Fibroblast of mammary gland (primary cell): ENCODE measurements around the gene ETHE1.

Experiments used
- DNase-seq: peaks from one replicate; pipeline ENCODE4 v3.0.0-alpha.2; 2010; ENCODE audit warnings: low read depth
- H3K4me3 ChIP-seq: 2 replicates; pipeline ENCODE4 v1.5.1; 2011; ENCODE audit warnings: low read depth, mild to moderate bottlenecking, low read length, moderate library complexity; ENCODE audit not compliant: control insufficient read depth
- TF ChIP-seq, protein P1 (sequence below): conservative IDR thresholded peaks from 2 replicates; pipeline ENCODE4 v1.5.1; 2011; ENCODE audit warnings: low read depth, low read length, inconsistent platforms; ENCODE audit not compliant: control insufficient read depth, insufficient read depth

ETHE1 gene

DNA sequence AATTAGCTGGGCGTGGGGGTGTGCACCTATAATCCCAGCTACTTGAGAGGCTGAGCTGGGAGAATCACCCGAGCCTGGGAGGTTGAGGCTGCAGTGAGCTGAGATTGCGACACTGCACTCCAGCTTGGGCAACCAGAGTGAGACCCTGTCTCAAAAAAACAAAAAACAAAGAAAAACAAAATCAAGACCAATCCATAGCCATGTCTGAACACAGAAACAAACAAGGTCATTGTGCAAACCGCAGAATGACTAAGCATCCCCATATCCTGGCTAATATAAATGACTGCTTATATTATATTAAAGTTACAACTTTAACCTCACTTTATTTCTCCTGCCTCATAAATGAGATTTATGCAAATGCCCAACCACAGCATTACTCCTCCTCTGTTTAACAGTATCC lies 59.3 kb downstream of the ETHE1 start:
- H3K4me3 ChIP-seq = no peak overlapping the region
- peak; percentile 62 for DNase-seq
- TF ChIP-seq, protein P1, sequence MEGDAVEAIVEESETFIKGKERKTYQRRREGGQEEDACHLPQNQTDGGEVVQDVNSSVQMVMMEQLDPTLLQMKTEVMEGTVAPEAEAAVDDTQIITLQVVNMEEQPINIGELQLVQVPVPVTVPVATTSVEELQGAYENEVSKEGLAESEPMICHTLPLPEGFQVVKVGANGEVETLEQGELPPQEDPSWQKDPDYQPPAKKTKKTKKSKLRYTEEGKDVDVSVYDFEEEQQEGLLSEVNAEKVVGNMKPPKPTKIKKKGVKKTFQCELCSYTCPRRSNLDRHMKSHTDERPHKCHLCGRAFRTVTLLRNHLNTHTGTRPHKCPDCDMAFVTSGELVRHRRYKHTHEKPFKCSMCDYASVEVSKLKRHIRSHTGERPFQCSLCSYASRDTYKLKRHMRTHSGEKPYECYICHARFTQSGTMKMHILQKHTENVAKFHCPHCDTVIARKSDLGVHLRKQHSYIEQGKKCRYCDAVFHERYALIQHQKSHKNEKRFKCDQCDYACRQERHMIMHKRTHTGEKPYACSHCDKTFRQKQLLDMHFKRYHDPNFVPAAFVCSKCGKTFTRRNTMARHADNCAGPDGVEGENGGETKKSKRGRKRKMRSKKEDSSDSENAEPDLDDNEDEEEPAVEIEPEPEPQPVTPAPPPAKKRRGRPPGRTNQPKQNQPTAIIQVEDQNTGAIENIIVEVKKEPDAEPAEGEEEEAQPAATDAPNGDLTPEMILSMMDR = no peak

DNA sequence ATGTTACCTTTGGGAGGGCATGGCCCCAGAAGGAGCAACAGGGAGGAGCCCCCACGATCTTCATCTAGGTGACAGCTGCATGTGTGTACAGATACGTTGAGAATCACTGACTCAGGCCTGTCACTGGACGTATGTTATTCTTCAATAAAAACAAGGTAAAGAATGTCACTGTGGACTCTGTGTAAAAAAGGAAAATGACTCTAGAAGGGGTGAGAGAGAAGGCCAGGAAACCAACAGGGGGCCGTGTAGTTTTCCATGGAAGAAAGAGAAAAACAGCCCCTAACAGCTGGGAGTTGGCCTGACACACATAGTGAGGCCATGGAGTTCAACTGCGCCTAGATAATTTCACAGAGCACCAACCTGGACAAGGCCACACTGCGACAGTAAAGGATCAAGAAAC lies 59.7 kb downstream of the ETHE1 start:
- DNase-seq = no peak
- TF ChIP-seq, protein P1 = no peak
- no peak overlapping the region for H3K4me3 ChIP-seq

DNA sequence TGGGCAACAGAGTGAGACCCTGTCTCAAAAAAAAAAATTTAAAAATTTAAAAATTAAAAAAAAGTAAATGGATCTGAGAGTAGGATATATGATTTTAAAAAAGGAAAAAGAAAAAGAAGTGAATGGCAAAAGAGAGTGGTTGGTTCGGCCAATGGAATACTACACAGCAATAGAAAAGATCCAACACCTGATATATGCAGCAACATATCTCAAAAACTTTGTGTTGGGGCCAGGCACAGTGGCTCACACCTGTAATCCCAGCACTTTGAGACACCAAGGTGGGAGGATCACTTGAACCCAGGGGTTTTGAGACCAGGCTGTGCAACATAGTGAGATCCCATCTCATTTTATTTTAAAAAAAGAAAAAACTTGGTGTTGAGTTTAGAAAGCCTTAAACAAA lies 60.2 kb downstream of the ETHE1 start:
- DNase-seq = no peak
- H3K4me3 ChIP-seq = no peak overlapping the region
- TF ChIP-seq, protein P1 = no peak

DNA sequence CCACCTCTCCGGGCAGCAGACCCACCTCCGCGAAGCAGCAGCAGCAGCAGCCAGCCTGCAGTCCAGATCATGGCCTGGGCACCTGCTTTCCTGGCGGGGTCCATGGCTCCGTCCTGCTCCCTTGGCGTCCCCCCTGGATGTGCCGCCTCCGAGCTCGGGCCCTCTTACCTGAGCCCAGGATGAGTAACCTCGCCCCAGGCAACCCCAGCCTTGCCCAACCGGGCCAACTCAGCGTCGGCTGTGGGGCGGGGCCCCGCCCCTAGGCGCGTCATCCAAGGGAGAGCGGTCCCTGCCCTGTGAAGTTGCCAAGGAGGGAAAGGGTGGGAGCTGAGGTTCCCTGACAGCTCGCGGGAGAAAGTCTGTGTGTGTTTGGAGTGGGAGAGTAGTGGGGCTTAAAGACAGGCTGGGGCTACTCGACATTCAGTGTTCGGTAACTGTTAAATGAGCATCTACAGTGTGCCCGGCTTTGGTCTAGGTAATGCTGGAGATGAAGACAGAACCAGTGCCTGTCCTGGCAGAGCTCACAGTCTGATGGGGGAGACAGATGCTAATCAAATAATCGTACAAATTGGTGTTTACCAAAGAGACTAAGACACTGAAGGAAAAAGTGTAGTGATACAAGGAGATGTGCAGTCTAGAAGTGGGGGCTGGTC lies 61.4 kb downstream of the ETHE1 start, which contains the start of gene LYPD3:
TSS of gene LYPD3 (minus strand) at position 141 of the 653 bp plus-strand sequence. CDS start at position 104, 37 bp downstream.
- peak; percentile 63 for DNase-seq
- TF ChIP-seq, protein P1 = no peak
- no peak within 1 kb of the TSS for H3K4me3 ChIP-seq

DNA sequence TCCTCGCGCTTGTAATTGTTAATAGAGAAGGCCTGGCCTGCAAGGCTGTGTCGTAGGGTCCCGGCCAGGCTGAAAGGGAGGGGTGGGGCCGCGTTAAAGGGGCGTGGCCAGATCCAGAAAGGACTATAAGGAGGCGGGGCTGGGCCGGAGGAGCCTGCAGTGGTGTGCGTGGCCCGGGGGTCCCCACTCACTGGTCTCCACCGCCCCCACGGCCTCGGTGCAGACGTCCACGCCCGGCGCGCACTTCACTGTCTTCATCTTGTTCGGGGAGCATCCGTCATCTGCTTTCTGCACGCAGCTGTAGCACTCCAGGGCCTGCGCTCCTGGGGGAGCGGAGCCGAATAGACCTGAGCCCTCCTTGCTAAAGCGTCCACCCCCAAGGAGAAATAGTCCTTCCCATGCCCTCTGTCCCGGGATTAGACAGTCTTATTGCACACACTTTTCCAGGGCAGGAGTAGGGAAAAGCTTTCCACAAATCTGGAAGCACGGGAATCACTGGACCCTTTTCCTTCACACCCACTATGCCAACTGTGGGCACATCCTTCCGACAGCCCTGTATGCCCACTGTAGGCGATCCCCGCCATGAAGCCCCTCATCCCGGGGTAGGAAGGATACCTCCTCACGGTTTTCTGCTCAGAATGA lies 62.7 kb downstream of the ETHE1 start:
- peak overlapping the region; percentile 72 for H3K4me3 ChIP-seq
- TF ChIP-seq, protein P1 = no peak
- DNase-seq = no peak

DNA sequence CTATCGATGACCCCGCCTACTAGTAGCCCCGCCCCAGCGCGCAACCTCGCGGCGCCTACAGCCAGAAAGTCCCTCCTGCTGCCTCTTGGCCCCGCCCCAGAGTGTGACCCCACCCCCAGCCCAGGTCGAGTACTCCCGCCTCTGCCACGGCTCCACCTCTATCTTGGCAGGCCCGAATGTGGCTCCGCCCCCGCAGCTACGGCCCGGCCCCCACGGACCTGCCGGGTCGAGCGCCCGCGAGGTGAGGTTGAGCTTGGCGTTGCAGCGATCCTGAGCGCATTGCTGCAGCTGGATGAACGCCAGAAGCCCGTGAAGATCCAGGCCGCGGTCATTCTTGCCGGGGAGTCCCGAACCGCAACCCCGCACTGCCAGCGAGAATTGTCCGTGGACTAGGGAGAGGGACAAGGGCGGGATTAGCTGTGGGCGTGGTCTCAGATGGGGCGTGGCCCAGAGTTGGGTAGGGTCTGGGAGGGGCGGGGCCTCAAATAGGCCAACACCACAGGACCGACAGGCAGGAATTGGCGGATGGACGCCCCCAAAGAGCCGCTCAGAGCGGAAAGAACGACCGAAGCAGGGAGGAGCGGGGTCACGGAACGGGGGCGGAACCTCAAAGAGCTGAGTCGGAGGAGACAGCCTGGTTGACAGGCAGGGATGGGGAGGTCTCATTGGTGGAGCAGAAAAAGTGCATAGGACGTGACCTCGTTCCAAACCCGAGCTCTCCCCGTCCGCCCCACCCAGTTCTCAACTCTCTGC lies 63.4 kb downstream of the ETHE1 start:
- peak; percentile 81 for DNase-seq
- TF ChIP-seq, protein P1 = no peak
- H3K4me3 ChIP-seq = peak overlapping the region; percentile 72
